Keratinocyte (primary cell): Measurements from ENCODE around the gene TTC39B.

ENCODE experiments used
- CTCF ChIP-seq, 3 experiments: IDR thresholded peaks in 1 of 3; conservative IDR thresholded peaks in 1 of 3; optimal IDR thresholded peaks in 1 of 3; 2 replicates in 2 of 3; 3 replicates in 1 of 3; pipeline versions ENCODE3 to v1.5.1; 2011; ENCODE audit warnings: low read length in 3 of 3, mild to moderate bottlenecking in 3 of 3, moderate library complexity in 2 of 3, control low read depth in 1 of 3, inconsistent platforms in 1 of 3; ENCODE audit not compliant: insufficient read depth in 2 of 3; ENCODE audit errors: extremely low read depth in 1 of 3
- EZH2 ChIP-seq: IDR thresholded peaks from one replicate; pipeline ENCODE4 v1.6.1; 2012; ENCODE audit warnings: inconsistent platforms, mild to moderate bottlenecking, low read length, moderate library complexity

DNA sequence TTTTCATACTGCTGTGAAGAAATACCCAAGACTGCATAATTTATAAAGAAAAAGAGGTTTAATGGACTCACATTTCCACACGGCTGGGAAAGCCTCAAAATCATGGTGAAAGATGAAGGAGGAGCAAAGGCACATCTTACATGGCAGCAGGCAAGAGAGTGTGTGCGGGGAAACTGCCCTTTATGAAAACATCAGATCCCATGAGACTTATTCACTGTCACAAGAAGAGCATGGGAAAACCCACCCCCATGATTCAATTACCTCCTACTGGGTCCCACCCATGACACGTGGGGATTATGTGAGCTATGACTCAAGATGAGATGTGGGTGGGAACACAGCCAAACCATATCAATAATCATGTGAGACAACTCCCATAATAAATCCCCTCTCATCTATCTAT lies 8.7 kb downstream of the TTC39B start:
- TF ChIP-seq CTCF (optimal IDR thresholded peaks at IDR 0.05 in 1 of 3, IDR thresholded peaks at IDR 0.05 in 1 of 3, conservative IDR thresholded peaks at IDR 0.05 in 1 of 3; ENCODE audit: extremely low read depth in 1 of 3, insufficient read depth in 2 of 3, low read length in 3 of 3) (no peak), EZH2 (no peak)
